Lower leg skin (tissue), 4 donors: ENCODE results near the gene CIZ1. TPM values are rescaled to one million over a fixed set of nuclear protein-coding genes. Genes with fewer than 3 reads are reported as not detected.

Experiments
- DNase-seq, 2 donors: peaks; one replicate each; pipeline ENCODE4 v3.0.0-alpha.2; 2019; ENCODE audit warnings: low spot score in 2 of 2
- H3K4me3 ChIP-seq: fragments of 200-600 bp; sonication (generic); 2 replicates; pipeline ENCODE4 v1.5.1; 2017; ENCODE audit warnings: mild to moderate bottlenecking, low read depth; ENCODE audit not compliant: poor library complexity, severe bottlenecking
- POLR2A ChIP-seq, 2 donors: fragments of 450-650 bp; IDR thresholded peaks; one replicate each; pipeline ENCODE4 v1.6.1; 2016 to 2017; ENCODE audit warnings: antibody characterized with exemption in 2 of 2, mild to moderate bottlenecking in 1 of 2, moderate library complexity in 1 of 2
- WGBS, 2 donors: methylation state at CpG; one replicate each; pipeline ENCODE4 v1.1.5; 2018; 5-methylcytosine and 5-hydroxymethylcytosine counted together
- intact Hi-C: fragments of 100-400 bp; cut with DNase I; formaldehyde crosslinking; loops from one replicate; pipeline ENCODE4 v1.15.0; 2023; ENCODE audit warnings: low total_unique reads
- total RNA-seq, 4 donors: library from RNA; depleted of rRNA; stranded (reverse); fragments of >200 nt; gene quantifications; one replicate each; pipeline ENCODE4 v1.1.0, GENCODE V29; 2016
- TF ChIP-seq, protein P1 (sequence below), 3 donors: fragments of 450-650 bp; IDR thresholded peaks; one replicate each; pipeline ENCODE4 v1.5.1; 2016; ENCODE audit warnings: antibody characterized with exemption in 3 of 3, mild to moderate bottlenecking in 3 of 3, moderate library complexity in 2 of 3

Gene CIZ1
- total RNA-seq, 4 donors from 2014 or later: 71.6 to 135 (median 83.9) TPM

DNA sequence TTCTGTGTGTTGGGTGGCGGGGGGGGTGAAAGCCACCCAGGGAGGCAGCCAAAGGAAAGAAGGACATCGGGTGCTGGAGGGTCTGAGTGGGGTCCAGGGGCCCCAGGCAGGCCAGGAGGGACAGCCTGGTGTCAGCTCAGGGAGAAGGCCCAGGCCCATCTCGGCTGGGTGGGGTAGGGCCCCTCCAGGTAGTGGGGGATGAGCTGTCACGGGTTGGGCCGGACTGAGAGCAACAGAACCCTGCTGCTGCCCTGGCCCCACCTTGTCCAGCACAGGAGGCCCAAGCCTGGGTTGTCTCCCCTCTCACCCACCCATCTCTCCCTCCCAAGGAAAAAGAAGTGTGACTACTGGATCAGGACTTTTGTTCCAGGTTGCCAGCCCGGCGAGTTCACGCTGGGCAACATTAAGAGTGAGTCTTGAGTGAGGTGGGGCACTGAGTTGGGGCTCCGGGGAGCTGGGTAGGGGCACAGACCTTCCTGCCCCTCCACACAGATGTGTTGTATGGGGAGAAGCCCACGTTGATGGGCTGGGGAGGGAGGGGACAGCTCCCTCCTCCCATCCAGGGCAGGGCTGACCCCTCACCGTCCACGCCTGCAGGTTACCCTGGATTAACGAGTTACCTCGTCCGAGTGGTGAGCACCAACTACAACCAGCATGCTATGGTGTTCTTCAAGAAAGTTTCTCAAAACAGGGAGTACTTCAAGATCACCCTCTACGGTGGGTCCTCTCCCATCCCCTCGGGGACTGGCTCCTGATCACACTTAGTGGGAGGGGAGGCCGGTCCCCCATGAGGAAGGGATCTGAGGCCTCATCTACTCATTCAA is 39.9 kb downstream of the CIZ1 start:
- H3K4me3 ChIP-seq: no peak overlapping the region
- DNase-seq: no peak
- intact Hi-C loops: no loop called here
- WGBS, 2 donors: 87 to 90% methylated on average over 18 of the region's 18 CpGs
- no peak for TF ChIP-seq POLR2A (IDR thresholded peaks at IDR 0.05)
- TF ChIP-seq, protein P1, sequence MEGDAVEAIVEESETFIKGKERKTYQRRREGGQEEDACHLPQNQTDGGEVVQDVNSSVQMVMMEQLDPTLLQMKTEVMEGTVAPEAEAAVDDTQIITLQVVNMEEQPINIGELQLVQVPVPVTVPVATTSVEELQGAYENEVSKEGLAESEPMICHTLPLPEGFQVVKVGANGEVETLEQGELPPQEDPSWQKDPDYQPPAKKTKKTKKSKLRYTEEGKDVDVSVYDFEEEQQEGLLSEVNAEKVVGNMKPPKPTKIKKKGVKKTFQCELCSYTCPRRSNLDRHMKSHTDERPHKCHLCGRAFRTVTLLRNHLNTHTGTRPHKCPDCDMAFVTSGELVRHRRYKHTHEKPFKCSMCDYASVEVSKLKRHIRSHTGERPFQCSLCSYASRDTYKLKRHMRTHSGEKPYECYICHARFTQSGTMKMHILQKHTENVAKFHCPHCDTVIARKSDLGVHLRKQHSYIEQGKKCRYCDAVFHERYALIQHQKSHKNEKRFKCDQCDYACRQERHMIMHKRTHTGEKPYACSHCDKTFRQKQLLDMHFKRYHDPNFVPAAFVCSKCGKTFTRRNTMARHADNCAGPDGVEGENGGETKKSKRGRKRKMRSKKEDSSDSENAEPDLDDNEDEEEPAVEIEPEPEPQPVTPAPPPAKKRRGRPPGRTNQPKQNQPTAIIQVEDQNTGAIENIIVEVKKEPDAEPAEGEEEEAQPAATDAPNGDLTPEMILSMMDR (IDR thresholded peaks at IDR 0.05): no peak

DNA sequence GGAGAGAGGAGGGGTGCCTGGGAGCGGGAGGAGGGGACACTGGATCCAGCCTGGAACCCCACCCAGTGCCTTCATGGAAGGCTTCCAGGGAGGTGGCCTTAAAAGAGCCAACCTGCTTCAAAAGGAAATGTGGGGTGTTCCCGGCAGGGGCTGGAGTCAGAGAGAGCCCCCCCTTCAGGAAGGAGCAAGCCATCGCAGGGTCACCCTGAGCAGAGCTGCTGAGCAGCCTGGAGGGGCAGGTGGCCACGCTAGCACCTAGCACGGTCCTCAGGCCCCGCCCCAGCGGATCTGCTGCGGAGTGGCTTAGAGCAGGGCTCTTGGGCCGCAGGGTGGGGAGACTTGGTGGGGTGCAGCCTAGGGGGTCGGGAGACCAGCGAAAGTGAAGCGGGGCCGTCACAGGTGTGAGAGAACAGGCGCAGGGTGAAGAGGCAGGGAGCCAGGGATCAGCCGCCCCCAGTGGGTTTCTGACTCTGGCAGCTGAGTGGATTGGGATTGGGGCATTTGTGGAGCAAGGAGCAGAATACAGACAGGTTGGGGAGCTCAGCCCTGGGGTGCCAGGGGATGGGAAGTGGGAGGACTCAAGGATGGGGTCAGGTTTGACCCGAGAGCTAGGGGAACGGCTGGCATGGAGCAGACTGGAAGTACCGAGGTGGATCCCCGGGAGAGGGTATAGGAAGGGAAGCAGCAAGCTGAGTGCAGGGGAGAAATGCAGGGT is 40.6 kb downstream of the CIZ1 start:
- 70 to 76% methylated on average over 19 of the region's 19 CpGs for WGBS, 2 donors
- intact Hi-C loops: no loop called here
- TF ChIP-seq, protein P1 (IDR thresholded peaks at IDR 0.05): no peak
- no peak for TF ChIP-seq POLR2A (IDR thresholded peaks at IDR 0.05)
- DNase-seq: no peak
- no peak overlapping the region for H3K4me3 ChIP-seq

DNA sequence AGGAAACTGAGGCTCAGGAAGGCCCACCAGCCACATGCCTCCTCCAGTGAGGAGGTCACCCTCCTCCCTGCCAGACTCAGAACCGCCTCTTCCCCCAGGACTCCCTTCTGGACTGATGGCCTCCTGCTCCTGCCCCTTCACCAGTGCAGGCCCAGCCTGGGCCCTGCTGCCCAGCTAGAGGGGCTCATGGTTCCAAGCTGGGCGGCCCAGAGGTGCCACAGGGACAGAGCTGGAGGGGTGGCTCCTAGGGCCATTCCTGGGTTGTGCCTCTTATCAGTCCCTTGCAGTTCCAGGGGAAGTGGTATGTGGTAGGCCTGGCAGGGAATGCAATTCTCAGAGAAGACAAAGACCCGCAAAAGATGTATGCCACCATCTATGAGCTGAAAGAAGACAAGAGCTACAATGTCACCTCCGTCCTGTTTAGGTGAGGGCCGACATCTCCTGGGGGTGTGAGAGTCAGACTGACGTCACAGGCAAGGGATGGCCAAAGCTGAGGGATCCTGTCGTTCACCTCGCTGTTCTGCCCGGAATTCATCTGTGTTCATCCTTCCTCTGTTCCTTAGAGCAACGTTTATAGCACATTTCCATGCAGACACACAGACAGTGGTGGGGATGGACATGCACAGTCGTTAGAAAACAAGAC is 41.3 kb downstream of the CIZ1 start:
- no peak overlapping the region for H3K4me3 ChIP-seq
- WGBS, 2 donors: 62 to 63% methylated on average over 11 of the region's 11 CpGs
- TF ChIP-seq POLR2A (IDR thresholded peaks at IDR 0.05): no peak
- TF ChIP-seq, protein P1 (IDR thresholded peaks at IDR 0.05): no peak
- intact Hi-C loops: no loop called here
- no peak for DNase-seq

DNA sequence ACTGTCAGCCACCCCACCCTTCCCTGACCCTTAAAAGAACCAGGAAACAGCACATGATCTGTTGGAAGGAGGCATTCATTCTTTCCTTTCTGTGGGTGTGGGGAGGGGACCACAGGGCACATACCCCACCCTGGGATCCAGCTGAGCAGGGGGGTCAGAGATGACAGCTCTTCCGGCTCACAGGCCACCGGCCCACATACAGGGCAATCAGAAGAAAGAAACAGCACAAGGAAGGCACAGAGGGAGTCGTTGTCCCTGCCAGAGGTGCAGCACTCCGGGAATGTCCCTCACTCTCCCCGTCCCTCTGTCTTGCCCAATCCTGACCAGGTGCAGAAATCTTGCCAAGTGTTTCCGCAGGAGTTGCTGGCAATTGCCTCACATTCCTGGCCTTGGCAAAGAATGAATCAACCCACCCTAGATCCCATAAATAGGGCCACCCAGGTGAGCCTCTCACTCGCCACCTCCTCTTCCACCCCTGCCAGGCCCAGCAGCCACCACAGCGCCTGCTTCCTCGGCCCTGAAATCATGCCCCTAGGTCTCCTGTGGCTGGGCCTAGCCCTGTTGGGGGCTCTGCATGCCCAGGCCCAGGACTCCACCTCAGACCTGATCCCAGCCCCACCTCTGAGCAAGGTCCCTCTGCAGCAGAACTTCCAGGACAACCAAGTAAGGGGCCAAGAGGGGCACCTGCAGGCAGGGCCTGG is 42.2 kb downstream of the CIZ1 start, which contains the start of gene LCN2:
TSS of gene LCN2 (plus strand) at position 453 of the 701 bp plus-strand sequence. CDS start at position 526, 73 bp downstream.
- H3K4me3 ChIP-seq: no peak within 1 kb of the TSS

DNA sequence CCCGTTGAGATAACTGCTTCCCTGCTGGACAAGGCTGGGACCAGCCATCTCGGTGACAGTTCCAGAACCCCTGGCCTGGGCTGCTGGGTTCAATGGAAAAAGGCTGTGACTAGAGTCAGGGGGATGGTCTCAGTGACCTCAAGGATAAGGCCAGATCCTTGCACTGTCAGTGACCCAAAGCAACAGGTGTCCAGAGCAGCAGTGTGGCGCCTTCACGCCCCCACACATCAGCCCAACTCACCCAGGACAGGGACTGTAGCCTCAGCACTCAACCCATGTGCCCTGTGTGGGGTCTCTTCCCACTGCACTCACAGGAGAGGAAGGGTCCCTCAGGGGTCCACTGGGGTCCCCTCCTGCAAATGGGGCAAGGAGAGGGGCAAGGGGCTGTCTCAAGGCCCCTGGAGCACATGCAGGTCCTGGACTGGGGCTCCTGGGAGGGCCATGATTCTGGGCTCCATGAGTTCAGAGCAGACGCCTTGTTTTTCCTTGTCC is 42.8 kb downstream of the CIZ1 start:
- no peak for DNase-seq
- H3K4me3 ChIP-seq: no peak overlapping the region
- TF ChIP-seq, protein P1 (IDR thresholded peaks at IDR 0.05): no peak
- TF ChIP-seq POLR2A (IDR thresholded peaks at IDR 0.05): no peak
- 81 to 84% methylated on average over 4 to 5 of the region's 5 CpGs for WGBS, 2 donors
- intact Hi-C loops: no loop called here

More for the DNA sequence above, 42.2 kb downstream of the CIZ1 start, which contains the start of gene LCN2:
- WGBS, 2 donors: 43 to 48% methylated on average over 9 of the region's 9 CpGs
- TF ChIP-seq POLR2A (IDR thresholded peaks at IDR 0.05): no peak
- TF ChIP-seq, protein P1 (IDR thresholded peaks at IDR 0.05): no peak
- DNase-seq: no peak
- intact Hi-C loops: no loop called here
